Upper lobe of left lung (tissue), 4 donors: ENCODE measurements around the gene WNT5B.

Experiments
- POLR2A ChIP-seq, 4 donors: fragments of 450-650 bp; IDR thresholded peaks; one replicate each; pipeline ENCODE4 v1.5.1; 2016 to 2017; ENCODE audit warnings: antibody characterized with exemption in 4 of 4, mild to moderate bottlenecking in 2 of 4
- TF ChIP-seq, protein P1 (sequence below), 6 experiments: fragments of 450-650 bp in 4 of 6; fragments of 200-600 bp in 2 of 6; sonication (generic) in 2 of 6; IDR thresholded peaks; one replicate each; pipeline ENCODE4 v1.5.1; 2016 to 2019; ENCODE audit warnings: antibody characterized with exemption in 6 of 6

GRCh38 chr12:1692895-1693610 is 64.0 kb downstream of the WNT5B start:
- TF ChIP-seq, protein P1, sequence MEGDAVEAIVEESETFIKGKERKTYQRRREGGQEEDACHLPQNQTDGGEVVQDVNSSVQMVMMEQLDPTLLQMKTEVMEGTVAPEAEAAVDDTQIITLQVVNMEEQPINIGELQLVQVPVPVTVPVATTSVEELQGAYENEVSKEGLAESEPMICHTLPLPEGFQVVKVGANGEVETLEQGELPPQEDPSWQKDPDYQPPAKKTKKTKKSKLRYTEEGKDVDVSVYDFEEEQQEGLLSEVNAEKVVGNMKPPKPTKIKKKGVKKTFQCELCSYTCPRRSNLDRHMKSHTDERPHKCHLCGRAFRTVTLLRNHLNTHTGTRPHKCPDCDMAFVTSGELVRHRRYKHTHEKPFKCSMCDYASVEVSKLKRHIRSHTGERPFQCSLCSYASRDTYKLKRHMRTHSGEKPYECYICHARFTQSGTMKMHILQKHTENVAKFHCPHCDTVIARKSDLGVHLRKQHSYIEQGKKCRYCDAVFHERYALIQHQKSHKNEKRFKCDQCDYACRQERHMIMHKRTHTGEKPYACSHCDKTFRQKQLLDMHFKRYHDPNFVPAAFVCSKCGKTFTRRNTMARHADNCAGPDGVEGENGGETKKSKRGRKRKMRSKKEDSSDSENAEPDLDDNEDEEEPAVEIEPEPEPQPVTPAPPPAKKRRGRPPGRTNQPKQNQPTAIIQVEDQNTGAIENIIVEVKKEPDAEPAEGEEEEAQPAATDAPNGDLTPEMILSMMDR (IDR thresholded peaks at IDR 0.05): no peak
- no peak for TF ChIP-seq POLR2A (IDR thresholded peaks at IDR 0.05)
